ENCODE data around the gene NIPSNAP3A.
"Not testable (repeated sequence)": the region's sequence is repeated elsewhere in the genome, so short reads cannot be mapped to it uniquely, and the experiment has no call there.

NIPSNAP3A gene

DNA sequence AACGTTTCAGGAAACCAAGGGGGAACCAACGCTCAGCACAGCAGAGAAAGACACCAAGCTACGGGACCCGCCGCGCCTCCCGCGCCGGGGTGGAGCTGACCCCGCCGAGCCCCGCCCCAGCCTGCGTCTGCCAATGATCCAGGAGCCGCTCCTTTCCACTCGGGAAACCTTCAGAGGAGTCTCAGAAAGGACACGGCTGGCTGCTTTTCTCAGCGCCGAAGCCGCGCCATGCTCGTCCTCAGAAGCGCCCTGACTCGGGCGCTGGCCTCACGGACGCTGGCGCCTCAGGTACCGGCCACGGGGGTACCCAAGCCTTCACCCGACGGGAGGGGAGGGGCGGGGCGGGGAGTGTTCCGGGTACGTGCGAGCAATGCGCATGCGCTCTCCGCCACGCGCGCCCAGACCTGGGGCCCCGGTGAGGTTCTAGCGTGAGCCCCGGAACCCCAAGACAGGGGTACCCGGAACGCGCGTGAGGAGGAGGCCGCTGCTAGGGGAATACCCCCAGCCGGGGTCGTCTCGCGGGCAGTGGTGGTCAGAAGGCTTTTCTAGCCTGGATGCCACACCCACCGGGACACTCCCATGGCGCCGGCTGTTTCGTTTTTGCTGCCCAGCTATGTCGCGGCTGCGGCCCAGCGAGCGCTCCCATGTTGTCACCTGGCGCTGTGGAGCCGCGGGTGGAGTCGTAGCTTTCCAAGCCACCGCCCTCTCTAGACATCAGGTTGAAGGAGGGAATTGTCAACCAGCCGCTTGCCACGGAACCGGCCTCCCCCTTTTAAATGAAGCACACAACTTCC lies at the start of gene NIPSNAP3A:
Gene NIPSNAP3A (plus strand): TSS at position 119 of the 794 bp plus-strand sequence. CDS start 110 bp downstream, at position 229.
- peak; percentile 87 for DNase-seq (ENCODE audit: low spot score)

GRCh38 chr9:104700306-104700705 lies 47.2 kb upstream of the NIPSNAP3A start:
- DNase-seq (ENCODE audit: low spot score), result no peak

DNA sequence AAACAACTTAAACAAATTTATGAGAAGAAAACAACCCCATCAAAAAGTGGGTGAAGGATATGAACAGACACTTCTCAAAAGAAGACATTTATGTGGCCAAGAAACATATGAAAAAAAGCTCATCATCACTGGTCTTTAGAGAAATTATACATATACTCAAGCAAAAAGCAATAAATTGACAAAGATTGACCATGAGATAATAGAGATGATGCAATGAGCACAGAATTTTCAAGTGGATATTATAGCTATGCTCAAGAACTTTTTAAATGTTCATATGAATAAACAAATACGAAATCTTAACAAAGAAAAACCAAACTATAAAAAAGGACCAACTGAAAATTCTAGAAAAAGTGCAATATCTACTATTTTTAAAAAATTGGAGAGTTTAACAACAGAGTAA lies 38.7 kb upstream of the NIPSNAP3A start:
- DNase-seq (ENCODE audit: low spot score), result not testable (repeated sequence)

- DNase-seq (ENCODE audit: low spot score), result no peak
Observed at GRCh38 chr9:104711604-104712003, 35.9 kb upstream of the NIPSNAP3A start.

- DNase-seq (ENCODE audit: low spot score), result no peak
Observed at GRCh38 chr9:104725014-104725413, 22.5 kb upstream of the NIPSNAP3A start.

DNA sequence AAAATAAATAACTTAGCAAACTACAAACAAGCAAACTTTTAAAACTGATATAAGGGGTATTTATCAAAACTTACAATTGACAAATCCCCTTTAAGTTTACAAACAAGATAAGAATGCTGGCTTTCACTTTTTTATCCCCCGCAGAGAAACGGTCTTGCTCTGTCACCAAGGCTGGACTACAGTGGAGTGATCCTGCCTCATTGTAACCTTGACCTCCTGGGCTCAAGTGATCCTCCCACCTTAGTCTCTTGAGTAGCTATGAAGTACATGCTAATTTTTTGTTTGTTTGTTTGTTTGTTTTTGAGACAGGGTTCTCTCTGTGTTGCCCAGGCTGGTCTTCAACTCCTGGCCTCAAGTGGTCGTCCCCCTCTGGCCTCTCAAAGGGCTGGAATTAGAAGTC lies 9.0 kb upstream of the NIPSNAP3A start:
- DNase-seq (ENCODE audit: low spot score), result no peak

DNA sequence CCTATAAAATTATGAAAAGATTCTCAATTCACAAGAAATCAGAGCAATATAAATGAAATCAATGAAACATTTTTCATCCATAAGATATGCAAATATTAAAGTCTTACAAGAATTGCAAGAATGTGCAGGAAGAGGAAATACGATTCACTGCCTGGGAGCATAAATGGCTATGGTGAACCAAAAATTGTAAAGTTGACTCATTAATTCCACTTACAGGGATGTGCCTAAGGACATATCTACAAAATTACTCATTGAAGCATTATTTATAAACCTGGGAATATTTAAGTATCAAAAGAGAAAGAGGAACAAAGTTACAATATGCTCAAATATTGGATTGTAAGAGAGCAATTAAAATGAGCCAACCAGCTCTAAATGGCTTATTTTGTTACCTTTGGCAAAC lies 6.9 kb upstream of the NIPSNAP3A start:
- no peak for DNase-seq (ENCODE audit: low spot score)

DNA sequence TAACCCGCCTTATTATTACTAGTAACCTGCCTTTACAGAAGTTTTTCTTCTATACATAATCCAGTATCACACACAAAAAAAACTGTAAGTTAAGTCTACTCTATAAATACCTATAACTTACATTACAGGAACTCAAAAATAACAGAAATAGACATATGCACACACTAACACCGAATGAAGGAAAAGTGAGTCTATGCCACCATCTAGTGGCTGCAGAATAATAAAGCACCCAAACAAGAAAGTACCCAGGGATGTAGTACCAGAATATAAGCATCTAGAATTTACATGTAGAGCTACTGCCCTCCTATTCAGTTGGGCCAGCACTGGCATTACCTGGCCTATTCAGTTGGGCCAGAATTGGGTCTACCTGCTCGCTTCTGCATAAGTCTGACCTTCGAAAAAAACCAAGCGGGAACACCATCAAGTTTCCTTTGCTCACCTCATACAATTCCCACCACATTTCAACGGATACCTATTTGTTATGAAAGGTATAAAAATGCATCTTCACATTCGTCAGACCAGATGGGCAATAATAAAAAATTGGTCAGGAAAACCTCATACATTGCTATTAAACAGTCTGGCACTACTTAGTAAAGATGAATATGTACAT lies 4.0 kb upstream of the NIPSNAP3A start:
- DNase-seq (ENCODE audit: low spot score), result no peak

- DNase-seq (ENCODE audit: low spot score), result no peak
Observed at GRCh38 chr9:104745852-104746251, 1.6 kb upstream of the NIPSNAP3A start.

DNA sequence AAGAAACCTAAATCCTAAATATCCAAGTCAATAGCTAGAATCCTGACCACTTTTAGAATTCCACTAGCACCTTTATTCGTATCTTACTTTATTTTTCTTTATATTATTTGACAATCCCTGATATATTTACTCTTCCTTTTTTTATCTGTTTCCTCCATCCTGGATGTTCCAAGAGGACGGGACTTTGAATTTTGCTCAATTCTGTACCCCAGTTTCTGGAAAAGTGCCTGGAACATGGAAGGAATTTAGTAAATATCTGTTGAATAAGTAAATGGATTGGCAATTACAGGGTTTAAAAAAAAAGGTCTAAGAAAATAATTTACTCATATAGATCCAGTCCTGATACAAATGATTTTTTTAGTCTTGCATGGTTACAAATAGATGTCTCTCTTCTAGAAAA lies 1.2 kb upstream of the NIPSNAP3A start:
- DNase-seq (ENCODE audit: low spot score), result no peak

DNA sequence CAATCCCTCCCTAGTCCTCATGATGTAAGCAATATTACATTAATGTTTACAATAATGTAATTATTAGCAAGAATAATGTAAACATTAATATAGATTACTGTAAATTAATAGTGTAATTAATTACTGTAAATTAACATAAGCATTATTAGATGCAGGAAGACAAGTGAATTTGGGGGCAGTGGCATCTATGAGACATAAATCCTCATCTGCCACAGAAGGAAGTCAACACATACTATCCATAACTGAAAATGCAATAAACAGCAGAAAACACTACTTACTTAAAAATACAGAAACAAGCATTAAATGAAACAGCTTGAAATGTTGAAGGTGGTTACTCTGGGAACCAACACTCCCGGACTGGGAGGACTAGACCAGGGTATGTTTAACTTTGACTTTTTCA lies 685 bp upstream of the NIPSNAP3A start:
- DNase-seq (ENCODE audit: low spot score), result no peak

DNA sequence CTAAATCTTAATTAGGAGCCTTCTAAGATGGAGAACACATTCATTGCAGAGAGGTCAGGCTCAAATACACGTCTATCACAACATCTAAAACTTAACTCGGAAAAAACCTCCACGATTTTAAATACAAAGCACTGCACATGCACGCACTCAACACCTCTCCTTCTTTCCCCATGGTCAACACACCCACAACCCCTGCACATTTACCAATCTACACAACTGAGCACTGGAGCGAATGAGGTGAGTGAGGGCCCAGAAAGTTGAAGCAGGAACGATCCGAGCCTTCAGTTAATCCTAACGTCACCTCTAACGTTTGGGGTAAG lies 278 bp upstream of the NIPSNAP3A start:
- DNase-seq (ENCODE audit: low spot score), result no peak

GRCh38 chr9:104748359-104749031 lies 1.0 kb downstream of the NIPSNAP3A start:
- no peak for DNase-seq (ENCODE audit: low spot score)

GRCh38 chr9:104750185-104750767 lies 2.8 kb downstream of the NIPSNAP3A start:
- DNase-seq (ENCODE audit: low spot score), result no peak

DNA sequence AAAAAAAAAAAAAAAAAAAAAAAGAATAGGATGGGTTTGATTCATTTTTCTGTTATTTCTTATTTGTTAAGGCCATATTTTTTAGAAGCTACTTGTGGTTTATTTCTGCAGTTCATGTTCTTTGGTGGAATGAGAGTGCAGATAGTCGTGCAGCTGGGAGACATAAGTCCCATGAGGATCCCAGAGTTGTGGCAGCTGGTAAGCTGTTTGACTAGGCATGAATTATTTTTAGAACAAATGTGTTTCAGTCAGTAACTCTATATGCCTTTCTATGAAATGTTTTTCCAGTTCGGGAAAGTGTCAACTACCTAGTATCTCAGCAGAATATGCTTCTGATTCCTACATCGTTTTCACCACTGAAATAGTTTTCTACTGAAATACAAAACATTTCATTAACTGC lies 11.5 kb downstream of the NIPSNAP3A start:
- no peak for DNase-seq (ENCODE audit: low spot score)

DNA sequence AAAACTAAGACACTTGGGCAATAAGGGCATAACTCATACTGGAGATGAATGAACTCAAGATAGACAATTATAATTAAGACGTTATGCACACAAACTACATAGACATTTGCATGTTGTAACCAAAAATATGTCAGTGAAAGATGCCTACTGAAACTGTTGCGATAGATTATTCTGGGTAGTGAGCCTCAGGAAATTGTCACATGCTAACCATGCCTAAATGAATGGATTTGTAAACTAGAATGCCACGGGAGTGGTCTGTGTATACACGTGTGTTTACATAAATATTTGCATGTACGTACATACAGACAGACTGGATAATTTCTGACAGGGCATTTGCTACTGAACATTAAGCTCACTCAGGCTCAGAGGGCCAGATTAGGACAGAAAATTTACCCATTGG lies 17.7 kb downstream of the NIPSNAP3A start:
- no peak for DNase-seq (ENCODE audit: low spot score)

- no peak for DNase-seq (ENCODE audit: low spot score)
Observed at GRCh38 chr9:104766025-104766424, 18.5 kb downstream of the NIPSNAP3A start.

DNA sequence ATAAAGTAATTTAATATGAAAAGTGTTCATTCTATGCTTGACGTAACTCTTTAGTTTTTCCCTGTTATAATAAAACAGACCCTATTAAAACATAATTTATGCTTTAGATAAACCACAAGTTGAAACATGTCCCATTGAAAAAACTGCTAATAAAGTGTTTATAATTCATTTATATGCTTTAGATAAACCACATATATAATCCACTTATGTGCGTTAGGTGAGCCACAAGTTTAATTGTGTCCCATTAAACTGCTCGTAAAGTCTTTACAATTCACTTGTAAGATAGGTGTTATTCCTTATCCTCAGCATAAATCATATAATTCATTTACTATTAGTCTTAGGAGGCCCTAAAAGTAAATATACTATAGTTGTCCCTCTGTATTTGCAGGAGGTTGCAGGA lies 20.0 kb downstream of the NIPSNAP3A start:
- DNase-seq (ENCODE audit: low spot score), result no peak

DNA sequence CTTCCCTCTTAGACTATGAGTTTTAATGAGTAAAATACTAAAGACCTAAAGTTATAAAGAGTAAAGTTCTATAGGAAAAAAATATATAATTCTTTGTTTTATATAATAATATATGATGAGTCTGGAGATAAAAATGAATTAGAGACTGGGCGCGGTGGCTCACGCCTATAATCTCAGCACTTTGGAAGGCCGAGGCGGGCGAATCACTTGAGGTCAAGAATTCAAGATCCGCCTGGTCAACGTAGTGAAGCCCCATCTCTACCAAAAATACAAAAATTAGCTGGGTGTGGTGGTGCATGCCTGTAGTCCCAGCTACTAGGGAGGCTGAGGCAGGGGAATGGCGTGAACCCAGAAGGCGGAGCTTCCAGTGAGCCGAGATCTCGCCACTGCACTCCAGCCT lies 21.5 kb downstream of the NIPSNAP3A start:
- DNase-seq (ENCODE audit: low spot score), result not testable (repeated sequence)

DNA sequence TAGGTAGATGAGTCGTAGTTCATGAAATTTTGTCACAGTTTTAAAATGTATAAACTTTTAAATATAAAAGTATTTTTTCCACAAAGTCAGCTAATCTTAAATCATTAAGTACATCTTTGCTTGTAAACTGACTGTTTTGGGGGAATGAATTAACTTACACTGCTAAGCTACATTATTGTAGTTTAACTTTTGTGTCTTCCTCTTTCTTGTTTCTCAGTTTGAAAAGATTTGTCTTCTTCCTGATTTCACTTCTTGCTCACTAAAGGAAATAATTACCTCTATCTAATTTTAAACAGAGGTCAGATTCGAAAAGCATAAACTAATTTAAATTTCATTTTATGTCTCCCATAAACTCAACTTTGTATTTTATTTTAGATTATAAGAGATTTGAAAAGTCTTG lies 22.2 kb downstream of the NIPSNAP3A start:
- DNase-seq (ENCODE audit: low spot score), result no peak

DNA sequence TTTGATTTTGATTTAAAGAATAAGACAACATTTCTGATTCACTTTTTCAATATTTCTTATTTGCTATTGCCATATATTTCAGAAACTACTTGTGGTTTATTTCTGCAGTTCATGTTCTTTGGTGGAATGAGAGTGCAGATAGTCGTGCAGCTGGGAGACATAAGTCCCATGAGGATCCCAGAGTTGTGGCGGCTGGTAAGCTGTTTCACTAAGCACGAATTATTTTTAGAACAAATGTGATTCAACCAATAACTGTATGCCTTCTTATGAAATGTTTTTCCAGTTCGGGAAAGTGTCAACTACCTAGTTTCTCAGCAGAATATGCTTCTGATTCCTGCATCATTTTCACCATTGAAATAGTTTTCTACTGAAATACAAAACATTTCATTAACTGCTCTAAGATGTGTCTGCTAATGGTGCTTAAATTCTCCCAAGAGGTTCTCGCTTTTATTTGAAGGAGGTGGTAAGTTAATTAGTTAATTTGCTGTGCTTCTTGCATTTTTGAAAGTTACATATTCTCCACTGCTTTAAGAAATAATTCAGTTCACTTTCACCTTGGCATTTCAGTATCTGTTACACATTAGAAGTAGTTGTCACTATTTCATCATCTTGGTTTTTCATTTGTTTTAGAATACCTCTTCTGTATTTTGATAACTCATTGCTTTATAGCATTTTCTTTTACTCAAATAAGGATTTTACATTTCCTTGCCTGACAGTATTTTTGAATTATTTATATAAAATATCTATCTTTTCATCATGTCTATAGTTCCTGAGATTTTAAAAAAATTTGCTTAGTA lies 25.4 kb downstream of the NIPSNAP3A start:
- DNase-seq (ENCODE audit: low spot score), result no peak

DNA sequence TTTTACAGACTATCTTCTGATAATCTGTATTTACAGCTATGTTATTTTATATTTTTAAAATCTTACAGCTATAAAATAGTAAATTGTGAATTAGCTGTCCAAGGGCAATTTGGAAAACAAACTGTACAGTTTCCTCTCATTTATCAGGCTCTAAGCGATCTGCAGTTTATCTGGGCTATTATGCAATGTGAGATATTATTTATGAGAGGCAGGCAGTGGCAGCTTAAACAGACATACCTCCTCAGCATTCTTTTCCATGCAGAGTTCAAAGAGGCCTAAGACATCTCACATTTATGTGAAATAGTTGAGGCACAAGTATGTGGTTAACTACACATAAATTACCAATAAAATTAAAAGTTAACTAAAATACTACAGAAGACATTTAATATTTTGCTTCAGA lies 26.6 kb downstream of the NIPSNAP3A start:
- no peak for DNase-seq (ENCODE audit: low spot score)
